OCI-LY7 (cell line): ENCODE results near the gene TSNAXIP1. TPM values are rescaled to one million over a fixed set of nuclear protein-coding genes. Genes with fewer than 3 reads are reported as not detected.

Experiments
- BruUV-seq: library from RNA; stranded (reverse); fragments of 400-500 nt; replicated peaks from 2 replicates; lab custom pipeline; 2021; lab: Mats Ljungman, UMichigan
- CTCF ChIA-PET: fragments of 300-600 bp; sonication (Branson Sonifier 250); formaldehyde crosslinking; loops from one replicate; lab custom pipeline; 2022; ENCODE audit warnings: antibody characterized with exemption; ENCODE audit not compliant: unreplicated experiment; lab: Charles Lee
- POLR2A ChIA-PET: fragments of 300-600 bp; sonication (Branson Sonifier 250); formaldehyde crosslinking; loops from one replicate; lab custom pipeline; 2022; ENCODE audit warnings: antibody characterized with exemption; lab: Charles Lee
- DNase-seq: peaks from one replicate; pipeline ENCODE4 v3.0.0-alpha.2; 2015; ENCODE audit warnings: low spot score
- H2AFZ ChIP-seq: fragments of 200-600 bp; sonication (generic), shearing (Covaris generic); 2 replicates; pipeline ENCODE4 v1.6.1; 2014; ENCODE audit warnings: mild to moderate bottlenecking, antibody characterized with exemption, low read length, moderate library complexity
- H3K27ac ChIP-seq: fragments of 200-600 bp; sonication (generic); 2 replicates; pipeline ENCODE4 v1.5.1; 2014; ENCODE audit warnings: mixed run types, low read depth, mild to moderate bottlenecking, moderate library complexity, low read length, inconsistent platforms; ENCODE audit not compliant: poor library complexity, severe bottlenecking
- H3K36me3 ChIP-seq: fragments of 200-600 bp; sonication (generic); 2 replicates; pipeline ENCODE4 v1.6.1; 2014; ENCODE audit warnings: mild to moderate bottlenecking, antibody characterized with exemption, low read length, moderate library complexity, mixed read lengths; ENCODE audit not compliant: insufficient read depth
- H3K4me1 ChIP-seq: fragments of 200-600 bp; sonication (generic); 2 replicates; pipeline ENCODE4 v1.5.1; 2014; ENCODE audit warnings: mild to moderate bottlenecking, low read length; ENCODE audit not compliant: insufficient read depth, poor library complexity, severe bottlenecking
- H3K4me2 ChIP-seq: fragments of 200-600 bp; sonication (generic); 2 replicates; pipeline ENCODE4 v1.6.1; 2014; ENCODE audit warnings: mild to moderate bottlenecking, low read length
- H3K4me3 ChIP-seq: fragments of 200-600 bp; sonication (generic); 2 replicates; pipeline ENCODE4 v1.5.1; 2014; ENCODE audit warnings: mild to moderate bottlenecking, low read depth, low read length; ENCODE audit not compliant: poor library complexity, severe bottlenecking
- H3K79me2 ChIP-seq: fragments of 200-600 bp; sonication (generic); 2 replicates; pipeline ENCODE4 v1.6.1; 2016; ENCODE audit warnings: low read depth, mild to moderate bottlenecking, low read length, moderate library complexity, mixed read lengths; ENCODE audit not compliant: insufficient read depth
- H3K9me2 ChIP-seq: fragments of 200-600 bp; sonication (generic); 2 replicates; pipeline ENCODE4 v1.6.1; 2016; ENCODE audit warnings: mild to moderate bottlenecking, low read length, mixed read lengths; ENCODE audit not compliant: insufficient read depth
- H3K9me3 ChIP-seq: fragments of 200-600 bp; sonication (generic); 2 replicates; pipeline ENCODE4 v1.6.1; 2014; ENCODE audit warnings: mild to moderate bottlenecking, mixed run types, low read length, mixed read lengths
- H4K20me1 ChIP-seq: fragments of 200-600 bp; sonication (generic); 2 replicates; pipeline ENCODE4 v1.6.1; 2014; ENCODE audit warnings: mild to moderate bottlenecking, antibody characterized with exemption, low read length, moderate library complexity, mixed read lengths; ENCODE audit not compliant: insufficient read depth
- CTCF ChIP-seq: fragments of 200-600 bp; sonication (generic); conservative IDR thresholded peaks from 2 replicates; pipeline ENCODE4 v1.5.1; 2014; ENCODE audit warnings: mild to moderate bottlenecking, antibody characterized with exemption, low read length, moderate library complexity, mixed read lengths
- EZH2phosphoT487 ChIP-seq: fragments of 200-600 bp; sonication (generic); IDR thresholded peaks from 2 replicates; pipeline ENCODE4 v1.6.1; 2018; ENCODE audit warnings: low read depth, borderline replicate concordance, mild to moderate bottlenecking, mixed run types, antibody characterized with exemption, low read length, moderate library complexity, mixed read lengths
- intact Hi-C: fragments of 100-400 bp; cut with micrococcal nuclease; formaldehyde crosslinking; loops from one replicate; pipeline ENCODE4 v1.10.0; 2022; ENCODE audit not compliant: unreplicated experiment
- total RNA-seq, 2 experiments: library from RNA; depleted of rRNA in 1 of 2; stranded (reverse); fragments of >200 nt in 1 of 2; shearing (Covaris generic) in 1 of 2; gene quantifications; 2 replicates each; pipeline ENCODE4 v1.2.3, GENCODE V29; 2014 to 2022

The TSNAXIP1 gene
- total RNA-seq, 2 experiments from 2014 or later, result 0.76 to 0.91 TPM

DNA sequence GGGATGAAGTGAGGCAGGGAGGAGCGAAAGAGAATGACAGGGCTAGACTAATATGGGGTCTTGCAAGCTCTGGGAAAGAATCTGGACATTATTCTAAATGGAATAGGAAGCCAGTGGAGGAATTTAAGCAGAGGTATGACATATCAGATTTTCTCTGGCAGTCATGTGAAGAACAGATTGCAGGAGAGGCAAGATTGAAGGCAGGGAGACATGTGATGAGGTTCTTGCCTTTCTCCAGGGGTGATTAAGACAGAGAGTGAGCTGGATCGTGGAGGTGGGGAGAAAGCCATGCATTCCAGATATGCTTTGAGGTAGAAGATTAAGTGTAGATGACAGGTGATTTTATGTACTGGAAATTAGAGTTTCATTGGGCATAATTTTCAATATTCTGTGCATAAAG lies 31.1 kb downstream of the TSNAXIP1 start:
- Histone ChIP-seq H2AFZ (no peak overlapping the region), H3K4me2 (no peak overlapping the region), H3K4me3 (no peak overlapping the region), H3K27ac (no peak overlapping the region), H3K9me2 (no peaks in the 10 kb centered on the region), H3K9me3 (no peaks in the 10 kb centered on the region), H3K4me1 (peaks cover 14% of the 10 kb centered on the region), H3K36me3 (no peaks in the 10 kb centered on the region), H4K20me1 (no peaks in the 10 kb centered on the region), H3K79me2 (peaks cover 3% of the 10 kb centered on the region; the same call in 1 of the 2 replicates)
- TF ChIP-seq CTCF (no peak), EZH2phosphoT487 (no peak)
- ChIA-PET CTCF (no interaction called here), POLR2A (no interaction called here)
- DNase-seq, result no peak
- BruUV-seq, result no TSS peak
- intact Hi-C loops, result no loop called here

DNA sequence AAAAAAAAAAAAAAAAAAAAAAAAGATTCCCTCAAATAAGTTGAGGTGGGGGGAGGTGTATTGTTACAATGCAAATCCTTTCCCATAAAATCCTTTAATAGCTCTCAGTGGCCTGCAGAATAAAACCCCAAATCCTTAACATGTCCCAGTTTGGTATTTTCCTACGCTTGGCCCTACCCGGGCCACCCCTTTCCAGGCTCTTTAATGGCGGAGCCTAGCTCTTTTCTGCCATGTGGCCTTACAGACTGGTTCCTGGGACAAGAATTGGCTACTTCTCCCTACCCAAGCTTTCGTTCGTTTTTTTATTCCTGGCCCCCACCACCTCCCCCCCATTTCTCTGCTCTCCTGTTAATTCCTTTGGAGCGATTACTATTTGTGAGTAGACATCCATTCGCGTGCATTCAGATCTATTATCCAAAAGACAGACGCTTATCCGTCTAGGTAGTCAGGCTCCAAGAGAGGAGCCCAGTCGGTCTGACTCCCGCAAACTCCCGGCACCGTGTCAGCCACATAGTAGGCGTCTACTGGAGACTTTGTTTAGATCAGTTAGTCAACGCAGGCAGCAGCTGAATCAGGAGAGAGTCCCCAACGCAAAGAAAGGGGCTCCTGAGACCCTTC lies 34.6 kb downstream of the TSNAXIP1 start:
- no TSS peak for BruUV-seq
- peak overlapping the region; percentile 99 for H3K4me3 ChIP-seq
- no peak for DNase-seq
- H3K36me3 ChIP-seq, result peaks cover 6% of the 10 kb centered on the region; the same call in 1 of the 2 replicates
- H4K20me1 ChIP-seq, result peaks cover 6% of the 10 kb centered on the region; the same call in 1 of the 2 replicates
- H3K9me3 ChIP-seq, result no peaks in the 10 kb centered on the region
- H2AFZ ChIP-seq, result peak overlapping the region; percentile 87
- no peak overlapping the region for H3K27ac ChIP-seq
- H3K4me1 ChIP-seq, result peaks cover 37% of the 10 kb centered on the region
- intact Hi-C loops, result no loop called here
- H3K9me2 ChIP-seq, result no peaks in the 10 kb centered on the region
- peak overlapping the region; percentile 98 for H3K4me2 ChIP-seq
- TF ChIP-seq EZH2phosphoT487, result no peak
- TF ChIP-seq CTCF, result no peak
- ChIA-PET POLR2A (interaction anchor here (0.6 kb wide), 1 partner anchor 210 kb away, joined by 7 read pairs; no protein-coding TSS in a partner anchor), CTCF (no interaction called here)
- peaks cover 35% of the 10 kb centered on the region for H3K79me2 ChIP-seq

DNA sequence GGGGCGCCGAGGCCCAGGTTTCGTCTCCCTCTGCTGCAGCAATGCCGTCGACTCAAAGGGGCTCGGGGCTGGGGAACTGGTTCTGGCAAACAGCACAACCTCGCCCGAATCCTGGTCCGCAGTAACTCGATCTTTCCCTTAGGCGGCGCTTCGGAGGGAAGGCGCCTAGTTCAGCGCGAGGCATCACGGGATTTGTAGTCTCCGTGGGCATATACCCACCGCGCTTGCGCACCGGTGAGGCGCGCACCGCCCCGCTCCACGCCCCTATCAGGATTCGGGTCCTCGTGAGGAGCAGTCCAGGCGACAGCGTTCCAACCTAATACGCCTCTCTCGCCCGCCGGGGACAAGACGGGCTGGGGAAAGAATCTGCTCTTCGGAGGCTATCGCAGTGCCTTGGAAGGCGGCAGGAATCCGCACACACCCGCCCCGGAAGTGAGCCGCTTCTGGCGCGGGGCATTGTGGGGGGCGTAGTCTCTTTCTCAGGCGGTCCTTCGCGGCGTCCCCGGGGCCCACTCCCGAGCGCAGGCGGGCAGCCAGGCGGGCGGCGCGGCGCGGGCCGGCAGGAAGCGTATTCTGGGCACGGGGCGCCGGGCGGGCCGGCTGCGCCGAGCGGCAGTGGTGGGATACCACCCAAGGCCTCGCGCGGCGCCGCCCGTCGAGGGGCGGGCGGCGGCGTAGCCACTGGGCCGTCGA lies 35.3 kb downstream of the TSNAXIP1 start, which contains the start of gene THAP11:
Gene THAP11 (plus strand): TSS at position 505 of the 693 bp plus-strand sequence. CDS start 235 bp downstream, outside the sequence.
- BruUV-seq, result no TSS peak
- POLR2A ChIA-PET, result no interaction called here

More for the DNA sequence above, 35.3 kb downstream of the TSNAXIP1 start, which contains the start of gene THAP11:
- Histone ChIP-seq H3K27ac (peak within 1 kb of the TSS; percentile 78), H3K4me2 (peak within 1 kb of the TSS; percentile 98), H2AFZ (peak within 1 kb of the TSS; percentile 87), H3K36me3 (peaks cover 6% of the 10 kb centered on the region; the same call in 1 of the 2 replicates), H3K4me1 (peaks cover 37% of the 10 kb centered on the region), H3K9me2 (no peaks in the 10 kb centered on the region), H3K9me3 (no peaks in the 10 kb centered on the region), H3K4me3 (peak within 1 kb of the TSS; percentile 99), H3K79me2 (peaks cover 35% of the 10 kb centered on the region), H4K20me1 (peaks cover 6% of the 10 kb centered on the region; the same call in 1 of the 2 replicates)
- CTCF ChIA-PET, result no interaction called here
- peak; percentile 97 for DNase-seq
- intact Hi-C loops, result loop anchor here (2.0 kb wide), 1 partner anchor 87 kb away; no protein-coding TSS in a partner anchor
- TF ChIP-seq CTCF, result peak; percentile 75
- TF ChIP-seq EZH2phosphoT487, result no peak
